Measurements from ENCODE around the gene TLDC2.

The TLDC2 gene

DNA sequence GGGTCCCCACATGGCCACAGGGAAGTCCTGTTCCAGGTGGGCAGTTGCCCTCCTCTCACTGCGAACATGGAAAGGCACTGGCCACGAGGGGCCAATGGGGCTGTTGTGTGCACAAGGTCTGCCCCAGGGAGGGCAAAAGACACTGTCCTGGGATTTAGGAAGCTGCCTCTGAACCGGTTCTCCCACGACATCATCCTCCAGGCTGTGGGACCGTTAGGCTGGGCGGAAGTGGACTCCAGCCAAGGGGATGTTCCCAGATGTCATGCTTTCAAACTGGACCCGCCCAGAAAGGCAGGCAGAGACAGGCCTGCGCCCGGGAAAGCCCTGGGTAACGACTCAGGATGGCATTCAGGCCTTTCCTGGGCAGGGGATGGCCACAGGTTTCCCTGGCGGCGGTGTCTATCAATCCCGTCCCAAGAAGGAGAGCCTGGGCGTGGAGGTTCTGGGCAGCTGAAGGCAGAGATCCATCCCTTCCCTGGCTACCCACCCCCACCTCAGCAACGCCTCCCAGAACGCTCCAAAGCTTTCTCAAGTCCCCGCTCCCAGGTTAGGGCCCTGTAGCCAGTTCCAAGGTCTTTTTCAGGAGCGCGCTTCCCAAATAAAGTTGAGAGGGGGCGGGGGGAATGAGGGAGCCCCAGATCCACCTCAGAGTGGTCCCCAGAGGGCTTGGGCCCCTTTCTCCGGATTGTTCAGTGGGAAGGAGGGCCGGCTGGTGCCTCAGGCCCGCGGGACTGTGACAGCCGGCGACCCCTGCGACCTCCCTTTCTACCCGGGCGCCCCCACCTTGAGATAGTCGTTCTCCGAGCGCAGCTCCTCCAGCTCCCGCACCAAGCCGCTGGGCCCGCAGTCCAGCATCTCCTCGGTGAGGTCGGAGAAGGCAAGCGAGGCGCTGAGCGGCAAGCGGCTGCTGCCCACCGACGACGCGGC lies 13.8 kb upstream of the TLDC2 start:
- TF ChIP-seq POLR2AphosphoS5 (IDR thresholded peaks at IDR 0.05; ENCODE audit: low read depth) (no peak), SPI1 (IDR thresholded peaks at IDR 0.05; ENCODE audit: borderline replicate concordance, low read depth) (no peak), GABPA (IDR thresholded peaks at IDR 0.05; ENCODE audit: low read depth) (no peak)
- TF ChIP-seq, protein P1, sequence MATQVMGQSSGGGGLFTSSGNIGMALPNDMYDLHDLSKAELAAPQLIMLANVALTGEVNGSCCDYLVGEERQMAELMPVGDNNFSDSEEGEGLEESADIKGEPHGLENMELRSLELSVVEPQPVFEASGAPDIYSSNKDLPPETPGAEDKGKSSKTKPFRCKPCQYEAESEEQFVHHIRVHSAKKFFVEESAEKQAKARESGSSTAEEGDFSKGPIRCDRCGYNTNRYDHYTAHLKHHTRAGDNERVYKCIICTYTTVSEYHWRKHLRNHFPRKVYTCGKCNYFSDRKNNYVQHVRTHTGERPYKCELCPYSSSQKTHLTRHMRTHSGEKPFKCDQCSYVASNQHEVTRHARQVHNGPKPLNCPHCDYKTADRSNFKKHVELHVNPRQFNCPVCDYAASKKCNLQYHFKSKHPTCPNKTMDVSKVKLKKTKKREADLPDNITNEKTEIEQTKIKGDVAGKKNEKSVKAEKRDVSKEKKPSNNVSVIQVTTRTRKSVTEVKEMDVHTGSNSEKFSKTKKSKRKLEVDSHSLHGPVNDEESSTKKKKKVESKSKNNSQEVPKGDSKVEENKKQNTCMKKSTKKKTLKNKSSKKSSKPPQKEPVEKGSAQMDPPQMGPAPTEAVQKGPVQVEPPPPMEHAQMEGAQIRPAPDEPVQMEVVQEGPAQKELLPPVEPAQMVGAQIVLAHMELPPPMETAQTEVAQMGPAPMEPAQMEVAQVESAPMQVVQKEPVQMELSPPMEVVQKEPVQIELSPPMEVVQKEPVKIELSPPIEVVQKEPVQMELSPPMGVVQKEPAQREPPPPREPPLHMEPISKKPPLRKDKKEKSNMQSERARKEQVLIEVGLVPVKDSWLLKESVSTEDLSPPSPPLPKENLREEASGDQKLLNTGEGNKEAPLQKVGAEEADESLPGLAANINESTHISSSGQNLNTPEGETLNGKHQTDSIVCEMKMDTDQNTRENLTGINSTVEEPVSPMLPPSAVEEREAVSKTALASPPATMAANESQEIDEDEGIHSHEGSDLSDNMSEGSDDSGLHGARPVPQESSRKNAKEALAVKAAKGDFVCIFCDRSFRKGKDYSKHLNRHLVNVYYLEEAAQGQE (IDR thresholded peaks at IDR 0.05; ENCODE audit: insufficient replicate concordance, low read depth) = no peak
- TF ChIP-seq, protein P2, sequence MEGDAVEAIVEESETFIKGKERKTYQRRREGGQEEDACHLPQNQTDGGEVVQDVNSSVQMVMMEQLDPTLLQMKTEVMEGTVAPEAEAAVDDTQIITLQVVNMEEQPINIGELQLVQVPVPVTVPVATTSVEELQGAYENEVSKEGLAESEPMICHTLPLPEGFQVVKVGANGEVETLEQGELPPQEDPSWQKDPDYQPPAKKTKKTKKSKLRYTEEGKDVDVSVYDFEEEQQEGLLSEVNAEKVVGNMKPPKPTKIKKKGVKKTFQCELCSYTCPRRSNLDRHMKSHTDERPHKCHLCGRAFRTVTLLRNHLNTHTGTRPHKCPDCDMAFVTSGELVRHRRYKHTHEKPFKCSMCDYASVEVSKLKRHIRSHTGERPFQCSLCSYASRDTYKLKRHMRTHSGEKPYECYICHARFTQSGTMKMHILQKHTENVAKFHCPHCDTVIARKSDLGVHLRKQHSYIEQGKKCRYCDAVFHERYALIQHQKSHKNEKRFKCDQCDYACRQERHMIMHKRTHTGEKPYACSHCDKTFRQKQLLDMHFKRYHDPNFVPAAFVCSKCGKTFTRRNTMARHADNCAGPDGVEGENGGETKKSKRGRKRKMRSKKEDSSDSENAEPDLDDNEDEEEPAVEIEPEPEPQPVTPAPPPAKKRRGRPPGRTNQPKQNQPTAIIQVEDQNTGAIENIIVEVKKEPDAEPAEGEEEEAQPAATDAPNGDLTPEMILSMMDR (IDR thresholded peaks at IDR 0.05; ENCODE audit: insufficient read depth, low read length) = no peak
- no peak overlapping the region for H3K27ac ChIP-seq (replicated peaks)
- no peaks in the 10 kb centered on the region for H3K27me3 ChIP-seq (ENCODE audit: insufficient read depth, poor library complexity, severe bottlenecking)
- H3K4me3 ChIP-seq (replicated peaks; ENCODE audit: insufficient read depth, low read length) = no peak overlapping the region
- DNase-seq (ENCODE audit: low read depth in 1 of 2, low spot score in 1 of 2) = no peak

DNA sequence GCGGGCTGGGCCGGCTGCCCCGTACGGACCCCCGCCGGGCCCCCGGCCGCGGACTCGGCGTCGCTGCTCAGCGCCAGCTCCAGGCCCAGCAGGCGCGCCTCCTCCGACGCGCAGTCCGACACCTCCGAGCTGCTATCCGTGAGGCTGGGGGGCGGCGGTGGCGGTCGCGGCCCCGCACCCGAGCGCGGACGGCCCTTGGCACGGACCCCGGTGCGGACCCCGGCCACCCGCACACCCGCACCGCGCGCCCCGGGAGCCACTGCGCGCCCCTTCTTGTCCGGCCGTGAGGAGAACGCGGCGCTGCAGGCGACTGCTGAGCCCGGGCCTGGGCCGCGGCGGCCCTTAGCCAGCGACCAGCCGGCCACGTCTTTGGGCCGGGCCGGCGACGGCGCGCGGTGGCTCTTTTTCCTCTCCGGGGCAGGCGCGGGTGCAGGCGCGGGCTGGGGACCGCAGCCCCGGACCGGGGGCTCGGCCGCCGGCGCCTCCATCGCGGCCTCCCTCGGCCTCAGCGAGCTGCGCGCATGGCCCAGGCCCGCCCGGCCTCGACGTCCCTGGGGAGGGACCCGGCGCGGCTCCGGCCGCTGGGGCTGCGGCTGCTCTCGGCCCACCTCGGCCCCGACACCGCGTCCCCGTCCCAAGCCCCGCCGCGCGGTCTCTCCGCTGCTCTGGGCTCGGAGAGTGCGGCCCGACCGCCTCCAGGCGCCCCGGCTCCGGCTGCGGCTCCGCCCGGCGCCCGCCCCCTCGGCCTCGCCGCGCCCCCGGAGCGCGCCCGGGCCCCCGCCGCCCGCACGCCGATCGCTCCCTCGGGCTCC lies 12.9 kb upstream of the TLDC2 start:
- peak overlapping the region; percentile 31 for H3K4me3 ChIP-seq (replicated peaks; ENCODE audit: insufficient read depth, low read length)
- TF ChIP-seq, protein P1 (IDR thresholded peaks at IDR 0.05; ENCODE audit: insufficient replicate concordance, low read depth) = no peak
- TF ChIP-seq, protein P2 (IDR thresholded peaks at IDR 0.05; ENCODE audit: insufficient read depth, low read length) = no peak
- TF ChIP-seq GABPA (IDR thresholded peaks at IDR 0.05; ENCODE audit: low read depth) = no peak
- no peak for TF ChIP-seq SPI1 (IDR thresholded peaks at IDR 0.05; ENCODE audit: borderline replicate concordance, low read depth)
- no peak for TF ChIP-seq POLR2AphosphoS5 (IDR thresholded peaks at IDR 0.05; ENCODE audit: low read depth)
- no peak overlapping the region for H3K27ac ChIP-seq (replicated peaks)
- no peaks in the 10 kb centered on the region for H3K27me3 ChIP-seq (ENCODE audit: insufficient read depth, poor library complexity, severe bottlenecking)
- no peak for DNase-seq (ENCODE audit: low read depth in 1 of 2, low spot score in 1 of 2)

DNA sequence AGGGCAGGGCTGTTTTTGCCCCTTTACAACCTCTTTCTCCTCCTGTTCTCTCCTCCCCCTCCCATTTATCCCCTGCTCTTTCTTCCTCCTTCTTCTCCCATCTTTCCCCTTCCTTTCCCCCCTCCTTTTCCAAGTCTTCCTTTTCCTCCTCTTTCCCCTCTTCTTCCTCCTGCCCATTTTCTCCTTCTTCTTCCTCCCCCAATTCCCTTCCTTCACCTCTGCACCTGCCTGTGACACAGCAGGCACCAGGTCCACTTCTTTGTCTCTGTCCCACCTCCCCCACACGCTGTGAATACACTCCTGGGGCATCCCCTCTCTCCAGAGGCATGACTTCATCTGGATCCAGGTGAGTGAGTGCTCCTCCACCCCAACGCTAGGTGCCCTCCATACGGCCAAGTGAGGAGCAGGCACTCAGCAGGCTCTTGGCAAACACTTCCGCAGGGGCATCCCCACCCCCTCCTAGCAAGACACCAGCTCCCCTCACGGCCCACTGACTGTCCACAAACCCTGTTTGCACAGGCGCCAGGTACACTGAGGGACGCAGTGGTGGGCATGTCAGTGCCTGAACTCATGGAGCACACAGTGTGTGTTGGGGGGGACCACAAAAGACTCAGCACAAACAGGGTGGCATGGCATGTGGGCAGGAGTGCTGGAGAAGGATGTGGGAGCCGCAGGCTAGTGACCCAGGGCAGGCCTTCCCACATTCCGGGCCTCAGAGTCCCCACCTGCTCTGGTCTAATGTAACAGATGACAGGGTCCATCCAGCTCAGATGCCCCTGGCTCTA lies 10.7 kb upstream of the TLDC2 start:
- H3K4me3 ChIP-seq (replicated peaks; ENCODE audit: insufficient read depth, low read length) = no peak overlapping the region
- DNase-seq (ENCODE audit: low read depth in 1 of 2, low spot score in 1 of 2) = no peak
- H3K27me3 ChIP-seq (ENCODE audit: insufficient read depth, poor library complexity, severe bottlenecking) = no peaks in the 10 kb centered on the region
- TF ChIP-seq POLR2AphosphoS5 (IDR thresholded peaks at IDR 0.05; ENCODE audit: low read depth) (no peak), GABPA (IDR thresholded peaks at IDR 0.05; ENCODE audit: low read depth) (no peak), SPI1 (IDR thresholded peaks at IDR 0.05; ENCODE audit: borderline replicate concordance, low read depth) (no peak)
- TF ChIP-seq, protein P1 (IDR thresholded peaks at IDR 0.05; ENCODE audit: insufficient replicate concordance, low read depth) = no peak
- TF ChIP-seq, protein P2 (IDR thresholded peaks at IDR 0.05; ENCODE audit: insufficient read depth, low read length) = no peak
- H3K27ac ChIP-seq (replicated peaks) = no peak overlapping the region
